GM10847 (cell line): ENCODE results near the gene ARID5B.

Experiments
- POLR2A ChIP-seq: IDR thresholded peaks from 2 replicates; pipeline ENCODE4 v1.6.1; 2011; ENCODE audit not compliant: insufficient read length; ENCODE audit errors: extremely low read depth

The ARID5B gene

GRCh38 chr10:62079885-62080559 lies 178.5 kb downstream of the ARID5B start:
- TF ChIP-seq POLR2A, result no peak

- TF ChIP-seq POLR2A, result no peak
These were observed 179.4 kb downstream of the ARID5B start for GRCh38 chr10:62080905-62081304.

- TF ChIP-seq POLR2A, result no peak
These were observed 180.1 kb downstream of the ARID5B start for GRCh38 chr10:62081341-62082270.

GRCh38 chr10:62082271-62082656 lies 180.8 kb downstream of the ARID5B start:
- no peak for TF ChIP-seq POLR2A

- TF ChIP-seq POLR2A, result no peak
These were observed 181.4 kb downstream of the ARID5B start for GRCh38 chr10:62082729-62083411.

- TF ChIP-seq POLR2A, result no peak
These were observed 182.1 kb downstream of the ARID5B start for GRCh38 chr10:62083412-62084267.

- TF ChIP-seq POLR2A, result no peak
These were observed 183.0 kb downstream of the ARID5B start for GRCh38 chr10:62084451-62084850.

- no peak for TF ChIP-seq POLR2A
These were observed 183.9 kb downstream of the ARID5B start for GRCh38 chr10:62085404-62085803.

- TF ChIP-seq POLR2A, result no peak
These were observed 184.3 kb downstream of the ARID5B start for GRCh38 chr10:62085821-62086220.

GRCh38 chr10:62087329-62087728 lies 185.8 kb downstream of the ARID5B start:
- TF ChIP-seq POLR2A, result no peak

- no peak for TF ChIP-seq POLR2A
These were observed 187.3 kb downstream of the ARID5B start for GRCh38 chr10:62088786-62089185.

GRCh38 chr10:62092301-62093030 lies 191.0 kb downstream of the ARID5B start:
- TF ChIP-seq POLR2A, result no peak

- TF ChIP-seq POLR2A, result no peak
These were observed 192.4 kb downstream of the ARID5B start for GRCh38 chr10:62093863-62094291.
